OCI-LY7 (cell line): ENCODE data around the gene CACNA2D2.

Experiments
- CTCF ChIP-seq: fragments of 200-600 bp; sonication (generic); conservative IDR thresholded peaks from 2 replicates; pipeline ENCODE4 v1.5.1; 2014; ENCODE audit warnings: mild to moderate bottlenecking, antibody characterized with exemption, low read length, moderate library complexity, mixed read lengths
- EZH2phosphoT487 ChIP-seq: fragments of 200-600 bp; sonication (generic); IDR thresholded peaks from 2 replicates; pipeline ENCODE4 v1.6.1; 2018; ENCODE audit warnings: low read depth, borderline replicate concordance, mild to moderate bottlenecking, mixed run types, antibody characterized with exemption, low read length, moderate library complexity, mixed read lengths

- TF ChIP-seq CTCF (no peak), EZH2phosphoT487 (no peak)
Observed at GRCh38 chr3:50314342-50314741, 189.1 kb downstream of the CACNA2D2 start.
